H9 (cell line): ENCODE data around the gene TCF4. TPM values are rescaled to one million over a fixed set of nuclear protein-coding genes. Genes with fewer than 3 reads are reported as not detected.

ENCODE experiments used
- DNase-seq: peaks from one replicate; pipeline ENCODE4 v3.0.0-alpha.2; 2017
- H2AFZ ChIP-seq: one replicate; pipeline ENCODE4 v1.6.1; 2013; ENCODE audit warnings: mild to moderate bottlenecking, low read length, control low read depth, moderate library complexity
- H2AK5ac ChIP-seq: 2 replicates; pipeline ENCODE4 v1.6.1; 2013; ENCODE audit warnings: low read length, control low read depth, mixed read lengths; ENCODE audit not compliant: insufficient read length
- H2BK120ac ChIP-seq: one replicate; pipeline ENCODE4 v1.6.1; 2013; ENCODE audit warnings: low read depth, mild to moderate bottlenecking, low read length, control low read depth, inconsistent platforms; ENCODE audit not compliant: poor library complexity, severe bottlenecking
- H2BK12ac ChIP-seq: 2 replicates; pipeline ENCODE4 v1.6.1; 2013; ENCODE audit warnings: low read length, control low read depth, mixed read lengths, low read depth; ENCODE audit not compliant: insufficient read length
- H2BK15ac ChIP-seq: 2 replicates; pipeline ENCODE4 v1.6.1; 2013; ENCODE audit warnings: low read depth, low read length, control low read depth
- H2BK20ac ChIP-seq: one replicate; pipeline ENCODE4 v1.6.1; 2013; ENCODE audit warnings: low read depth, mild to moderate bottlenecking, low read length, control low read depth, inconsistent platforms; ENCODE audit not compliant: poor library complexity, severe bottlenecking
- H2BK5ac ChIP-seq: 2 replicates; pipeline ENCODE4 v1.6.1; 2013; ENCODE audit warnings: low read length, control low read depth, mixed read lengths; ENCODE audit not compliant: insufficient read length
- H3K14ac ChIP-seq: 2 replicates; pipeline ENCODE4 v1.6.1; 2013; ENCODE audit warnings: low read length, control low read depth; ENCODE audit not compliant: insufficient read depth
- H3K18ac ChIP-seq: 2 replicates; pipeline ENCODE4 v1.6.1; 2013; ENCODE audit warnings: low read depth, mild to moderate bottlenecking, mixed read lengths, low read length, control low read depth; ENCODE audit not compliant: insufficient read length
- H3K23ac ChIP-seq: 2 replicates; pipeline ENCODE4 v1.6.1; 2013; ENCODE audit warnings: low read length, control low read depth, mixed read lengths, low read depth; ENCODE audit not compliant: insufficient read length
- H3K23me2 ChIP-seq: 2 replicates; pipeline ENCODE4 v1.6.1; 2013; ENCODE audit warnings: low read depth, mild to moderate bottlenecking, mixed read lengths, low read length, control low read depth; ENCODE audit not compliant: insufficient read length, poor library complexity, severe bottlenecking
- H3K27ac ChIP-seq: 2 replicates; pipeline ENCODE4 v1.5.1; 2013; ENCODE audit warnings: low read length, control low read depth, mixed read lengths, low read depth; ENCODE audit not compliant: insufficient read length
- H3K27me3 ChIP-seq: 2 replicates; pipeline ENCODE4 v1.6.1; 2013; ENCODE audit warnings: low read length, control low read depth, inconsistent platforms; ENCODE audit not compliant: insufficient read depth
- H3K4ac ChIP-seq: 2 replicates; pipeline ENCODE4 v1.6.1; 2013; ENCODE audit warnings: low read depth, mild to moderate bottlenecking, control low read depth, inconsistent platforms, low read length, moderate library complexity
- H3K4me1 ChIP-seq: 2 replicates; pipeline ENCODE4 v1.6.1; 2013; ENCODE audit warnings: low read length, control low read depth, inconsistent platforms; ENCODE audit not compliant: insufficient read depth
- H3K4me2 ChIP-seq: 2 replicates; pipeline ENCODE4 v1.6.1; 2013; ENCODE audit warnings: low read length, control low read depth, mixed read lengths; ENCODE audit not compliant: insufficient read length, insufficient read depth
- H3K56ac ChIP-seq: 2 replicates; pipeline ENCODE4 v1.6.1; 2013; ENCODE audit warnings: low read depth, mild to moderate bottlenecking, mixed read lengths, low read length, control low read depth; ENCODE audit not compliant: insufficient read length
- H3K79me1 ChIP-seq: 2 replicates; pipeline ENCODE4 v1.6.1; 2013; ENCODE audit warnings: low read depth, mild to moderate bottlenecking, moderate library complexity, low read length, control low read depth, inconsistent platforms; ENCODE audit not compliant: insufficient read depth, poor library complexity, severe bottlenecking
- H3K79me2 ChIP-seq: 2 replicates; pipeline ENCODE4 v1.6.1; 2013; ENCODE audit warnings: low read length, control low read depth, inconsistent platforms; ENCODE audit not compliant: insufficient read depth
- H3K9ac ChIP-seq: 2 replicates; pipeline ENCODE4 v1.6.1; 2013; ENCODE audit warnings: low read length, control low read depth, mixed read lengths; ENCODE audit not compliant: insufficient read length; ENCODE audit errors: extremely low read depth
- H3K9me3 ChIP-seq: one replicate; pipeline ENCODE4 v1.6.1; 2013; ENCODE audit warnings: low read depth, low read length, inconsistent platforms; ENCODE audit not compliant: control insufficient read depth
- H3T11ph ChIP-seq: one replicate; pipeline ENCODE4 v1.6.1; 2013; ENCODE audit warnings: mild to moderate bottlenecking, low read length, control low read depth, inconsistent platforms
- H4K20me1 ChIP-seq: one replicate; pipeline ENCODE4 v1.6.1; 2013; ENCODE audit not compliant: control insufficient read depth, insufficient read length, insufficient read depth
- H4K5ac ChIP-seq: 2 replicates; pipeline ENCODE4 v1.6.1; 2013; ENCODE audit warnings: low read depth, mild to moderate bottlenecking, mixed read lengths, low read length, control low read depth; ENCODE audit not compliant: insufficient read length
- H4K8ac ChIP-seq: replicated peaks from 2 replicates; pipeline ENCODE4 v1.6.1; 2013; ENCODE audit warnings: low read length, control low read depth, mixed read lengths, low read depth; ENCODE audit not compliant: insufficient read length
- H4K91ac ChIP-seq: 2 replicates; pipeline ENCODE4 v1.6.1; 2013; ENCODE audit warnings: low read depth, mild to moderate bottlenecking, moderate library complexity, mixed read lengths, low read length, control low read depth; ENCODE audit not compliant: insufficient read length
- H3K27ac Mint-ChIP-seq, 3 experiments: 2 replicates in 2 of 3; 3 replicates in 1 of 3; pipeline ENCODE4 v1.8.0; 2020 to 2021; ENCODE audit warnings: mixed read lengths in 3 of 3, mild to moderate bottlenecking in 1 of 3, moderate library complexity in 1 of 3
- H3K27me3 Mint-ChIP-seq: 2 replicates; pipeline ENCODE4 v1.8.0; 2021; ENCODE audit warnings: low read depth, mild to moderate bottlenecking, moderate library complexity, mixed read lengths
- H3K36me3 Mint-ChIP-seq, 3 experiments: 2 replicates in 2 of 3; 3 replicates in 1 of 3; pipeline ENCODE4 v1.8.0; 2020 to 2021; ENCODE audit warnings: low read depth in 3 of 3, mixed read lengths in 3 of 3; ENCODE audit not compliant: insufficient read depth in 1 of 3
- H3K4me1 Mint-ChIP-seq, 2 experiments: 2 replicates each; pipeline ENCODE4 v1.8.0; 2020; ENCODE audit warnings: mixed read lengths in 2 of 2
- H3K4me3 Mint-ChIP-seq, 2 experiments: 2 replicates in 1 of 2; 3 replicates in 1 of 2; pipeline ENCODE4 v1.8.0; 2020 to 2021; ENCODE audit warnings: mild to moderate bottlenecking in 2 of 2, mixed read lengths in 2 of 2, moderate library complexity in 1 of 2
- H3K9me3 Mint-ChIP-seq, 2 experiments: 2 replicates in 1 of 2; 3 replicates in 1 of 2; pipeline ENCODE4 v1.8.0; 2020; ENCODE audit warnings: mild to moderate bottlenecking in 2 of 2, mixed read lengths in 2 of 2, moderate library complexity in 1 of 2
- WGBS: extraction: QIAGEN DNeasy Blood & Tissue Kit; methylation state at CpG from one replicate; pipeline ENCODE4 v1.1.7; 2013; ENCODE audit warnings: missing lambda C conversion rate, low lambda C conversion rate, mixed read lengths; ENCODE audit not compliant: insufficient read length; ENCODE audit errors: extremely low coverage; 5-methylcytosine and 5-hydroxymethylcytosine counted together
- total RNA-seq: library from RNA; stranded (reverse); gene quantifications from 2 replicates; pipeline ENCODE4 v1.2.1, GENCODE V29; 2021
- TF ChIP-seq, protein P1 (sequence below): fragments of 200-600 bp; sonication (generic); conservative IDR thresholded peaks from 3 replicates; pipeline ENCODE4 v1.8.0; 2021; ENCODE audit warnings: antibody characterized with exemption, mild to moderate bottlenecking

Gene TCF4
- total RNA-seq, 1 experiment from 2014 or later, result 99.4 TPM

DNA sequence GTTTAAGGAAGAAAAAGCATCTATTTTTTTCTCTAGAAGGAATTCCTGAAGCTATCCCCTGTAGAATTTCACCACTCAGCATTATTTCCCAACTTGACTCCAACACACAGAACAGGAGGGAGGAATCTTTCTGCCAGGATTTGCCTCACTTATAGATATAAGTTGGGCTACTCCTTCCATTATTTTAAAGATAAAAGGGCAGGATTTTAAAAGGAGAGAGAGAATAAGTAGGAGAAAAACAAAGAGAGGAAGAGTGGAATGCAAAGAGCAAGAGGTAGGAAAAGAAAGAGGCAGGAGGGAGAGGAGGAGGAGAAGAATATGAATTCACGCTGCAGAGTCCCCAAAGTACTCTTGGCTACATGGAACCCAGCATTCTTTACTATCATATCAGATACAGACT lies 182.5 kb downstream of the TCF4 start:
- Histone ChIP-seq H3K4ac (no peak overlapping the region), H3K14ac (no peak overlapping the region), H3K56ac (no peak overlapping the region), H3T11ph (no peak overlapping the region), H2AFZ (no peak overlapping the region), H3K23me2 (no peaks in the 10 kb centered on the region), H3K27ac (no peak overlapping the region), H4K8ac (no peak overlapping the region), H3K23ac (no peak overlapping the region), H2BK5ac (no peak overlapping the region), H3K4me2 (no peak overlapping the region), H3K27me3 (no peaks in the 10 kb centered on the region), H3K4me1 (peaks cover 6% of the 10 kb centered on the region), H3K79me2 (peaks cover 2% of the 10 kb centered on the region; the same call in 1 of the 2 replicates), H2BK120ac (no peak overlapping the region), H4K91ac (no peak overlapping the region), H3K79me1 (peaks cover 3% of the 10 kb centered on the region), H3K9me3 (no peaks in the 10 kb centered on the region), H2AK5ac (no peak overlapping the region), H2BK15ac (no peak overlapping the region), H2BK12ac (no peak overlapping the region), H3K18ac (no peak overlapping the region), H4K20me1 (no peaks in the 10 kb centered on the region), H3K9ac (no peak overlapping the region), H2BK20ac (no peak overlapping the region), H4K5ac (no peak overlapping the region)
- Mint-ChIP-seq H3K27ac (peak overlapping the region in 2 of 3 experiments; percentile 34 to 85; a peak in 4 of 7 replicates), H3K9me3 (no peaks in the 10 kb centered on the region), H3K27me3 (no peaks in the 10 kb centered on the region; the same call in 1 of the 2 replicates), H3K4me3 (no peak overlapping the region), H3K4me1 (peaks cover 80 to 84% of the 10 kb centered on the region in 2 experiments), H3K36me3 (peaks cover 0 to 4% (median 2%) of the 10 kb centered on the region in 3 experiments; a peak in 2 of 7 replicates)
- no CpG with 5 or more reads among the region's 1 CpG for WGBS
- TF ChIP-seq, protein P1, sequence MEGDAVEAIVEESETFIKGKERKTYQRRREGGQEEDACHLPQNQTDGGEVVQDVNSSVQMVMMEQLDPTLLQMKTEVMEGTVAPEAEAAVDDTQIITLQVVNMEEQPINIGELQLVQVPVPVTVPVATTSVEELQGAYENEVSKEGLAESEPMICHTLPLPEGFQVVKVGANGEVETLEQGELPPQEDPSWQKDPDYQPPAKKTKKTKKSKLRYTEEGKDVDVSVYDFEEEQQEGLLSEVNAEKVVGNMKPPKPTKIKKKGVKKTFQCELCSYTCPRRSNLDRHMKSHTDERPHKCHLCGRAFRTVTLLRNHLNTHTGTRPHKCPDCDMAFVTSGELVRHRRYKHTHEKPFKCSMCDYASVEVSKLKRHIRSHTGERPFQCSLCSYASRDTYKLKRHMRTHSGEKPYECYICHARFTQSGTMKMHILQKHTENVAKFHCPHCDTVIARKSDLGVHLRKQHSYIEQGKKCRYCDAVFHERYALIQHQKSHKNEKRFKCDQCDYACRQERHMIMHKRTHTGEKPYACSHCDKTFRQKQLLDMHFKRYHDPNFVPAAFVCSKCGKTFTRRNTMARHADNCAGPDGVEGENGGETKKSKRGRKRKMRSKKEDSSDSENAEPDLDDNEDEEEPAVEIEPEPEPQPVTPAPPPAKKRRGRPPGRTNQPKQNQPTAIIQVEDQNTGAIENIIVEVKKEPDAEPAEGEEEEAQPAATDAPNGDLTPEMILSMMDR, result no peak
- no peak for DNase-seq
